Measurements from ENCODE around the gene ARHGEF12.

Gene ARHGEF12

GRCh38 chr11:120424185-120424969, 88.2 kb downstream of the ARHGEF12 start:
- no peak for DNase-seq (ENCODE audit: low spot score)

GRCh38 chr11:120424970-120425332, 88.7 kb downstream of the ARHGEF12 start:
- DNase-seq (ENCODE audit: low spot score): no peak

DNA sequence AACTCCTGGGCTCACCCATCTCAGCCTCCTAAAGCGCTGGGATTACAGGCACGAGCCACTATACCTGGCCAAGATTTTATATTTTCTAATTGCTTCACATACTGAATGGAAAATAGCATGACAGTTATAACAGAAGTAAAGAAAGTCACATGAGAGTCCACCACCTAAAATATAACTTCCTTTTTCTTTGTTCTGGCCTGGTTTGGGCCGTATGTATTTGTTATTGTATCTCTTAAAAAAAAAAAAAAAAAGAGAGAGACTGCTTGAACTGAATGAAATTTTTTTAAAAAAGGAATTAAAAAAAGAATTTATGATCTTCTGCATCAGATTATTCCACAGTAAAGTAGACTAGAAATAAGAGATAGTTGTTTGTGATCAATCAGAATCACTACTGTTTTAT, 89.3 kb downstream of the ARHGEF12 start:
- no peak for DNase-seq (ENCODE audit: low spot score)

DNA sequence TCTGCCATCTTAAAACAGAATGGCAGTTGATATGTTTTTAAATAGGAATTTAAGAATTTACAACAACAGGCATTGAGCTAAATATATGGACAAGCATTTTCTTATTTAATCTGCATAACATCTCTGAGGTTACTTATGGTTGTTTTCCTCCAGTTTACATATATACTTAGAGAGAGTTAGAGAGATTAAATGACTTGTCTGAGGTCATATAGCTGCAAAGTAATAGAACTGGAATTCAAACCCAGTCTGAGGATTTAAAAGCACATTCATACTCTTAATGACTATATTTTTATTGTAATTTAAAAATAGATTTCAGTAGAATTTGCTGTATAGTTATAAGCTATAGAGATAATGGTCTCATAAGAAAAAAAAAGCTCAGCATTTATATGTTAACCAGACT, 93.9 kb downstream of the ARHGEF12 start:
- no peak for DNase-seq (ENCODE audit: low spot score)

- DNase-seq (ENCODE audit: low spot score): no peak
Measured at GRCh38 chr11:120431633-120432032, 95.4 kb downstream of the ARHGEF12 start.

GRCh38 chr11:120432056-120433018, 96.1 kb downstream of the ARHGEF12 start:
- DNase-seq (ENCODE audit: low spot score): no peak

DNA sequence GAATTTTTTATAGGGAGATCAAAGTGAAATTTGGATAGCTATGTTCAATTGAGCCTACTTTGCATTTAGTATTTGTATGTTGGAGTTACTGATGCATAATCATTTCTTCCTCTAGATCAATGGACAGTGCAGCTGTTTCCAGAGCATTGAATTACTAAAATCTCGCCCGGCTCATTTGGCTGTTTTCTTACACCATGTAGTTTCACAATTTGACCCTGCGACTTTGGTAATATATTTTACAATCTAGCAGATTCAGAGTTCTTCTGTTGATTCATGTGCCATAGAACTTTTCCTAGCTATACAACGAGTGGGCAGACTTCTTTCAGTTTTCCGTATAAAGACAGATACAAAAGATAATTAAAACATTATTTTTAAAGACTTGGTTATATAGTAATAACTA, 105.4 kb downstream of the ARHGEF12 start:
- DNase-seq (ENCODE audit: low spot score): no peak

GRCh38 chr11:120442031-120442430, 105.8 kb downstream of the ARHGEF12 start:
- no peak for DNase-seq (ENCODE audit: low spot score)

DNA sequence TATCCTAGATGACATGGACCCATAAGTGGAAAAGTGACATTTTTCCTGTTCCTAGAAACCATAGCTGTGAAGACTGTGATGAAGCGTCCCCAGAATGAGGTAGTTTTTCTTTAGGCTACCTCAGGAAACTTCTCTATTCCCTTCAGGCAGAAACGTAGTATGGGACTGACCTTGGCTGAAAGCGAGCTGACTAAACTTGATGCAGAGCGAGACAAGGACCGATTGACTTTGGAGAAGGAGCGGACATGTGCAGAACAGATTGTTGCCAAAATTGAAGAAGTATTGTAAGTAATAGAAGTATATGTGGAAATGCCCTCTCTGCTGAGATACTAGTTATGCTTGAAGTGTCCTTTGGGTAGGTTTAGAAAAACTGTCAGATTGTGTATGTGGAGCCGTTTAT, 110.6 kb downstream of the ARHGEF12 start:
- DNase-seq (ENCODE audit: low spot score): no peak

GRCh38 chr11:120448240-120448639, 112.0 kb downstream of the ARHGEF12 start:
- DNase-seq (ENCODE audit: low spot score): no peak

DNA sequence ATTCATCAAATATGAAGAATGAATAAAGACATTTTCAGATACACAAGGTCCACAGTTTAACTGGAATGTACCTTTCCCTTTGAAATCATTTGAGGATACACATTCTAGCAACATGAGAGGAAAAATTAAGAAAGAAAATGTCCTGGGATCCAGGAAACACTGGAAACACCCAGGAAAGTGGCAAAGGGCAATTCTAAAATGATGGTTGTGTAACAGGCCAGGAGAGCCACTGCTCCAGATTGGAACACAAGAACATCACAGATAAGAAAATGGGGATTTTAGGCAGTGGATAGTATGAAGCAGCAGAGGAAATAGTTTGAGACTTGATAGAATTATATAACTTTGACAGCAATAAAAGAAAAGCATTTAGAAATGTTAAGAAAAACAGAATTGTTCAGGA, 119.3 kb downstream of the ARHGEF12 start:
- DNase-seq (ENCODE audit: low spot score): no peak

GRCh38 chr11:120457996-120458395, 121.8 kb downstream of the ARHGEF12 start:
- DNase-seq (ENCODE audit: low spot score): no peak

- DNase-seq (ENCODE audit: low spot score): no peak
Measured at GRCh38 chr11:120462825-120463224, 126.6 kb downstream of the ARHGEF12 start.

DNA sequence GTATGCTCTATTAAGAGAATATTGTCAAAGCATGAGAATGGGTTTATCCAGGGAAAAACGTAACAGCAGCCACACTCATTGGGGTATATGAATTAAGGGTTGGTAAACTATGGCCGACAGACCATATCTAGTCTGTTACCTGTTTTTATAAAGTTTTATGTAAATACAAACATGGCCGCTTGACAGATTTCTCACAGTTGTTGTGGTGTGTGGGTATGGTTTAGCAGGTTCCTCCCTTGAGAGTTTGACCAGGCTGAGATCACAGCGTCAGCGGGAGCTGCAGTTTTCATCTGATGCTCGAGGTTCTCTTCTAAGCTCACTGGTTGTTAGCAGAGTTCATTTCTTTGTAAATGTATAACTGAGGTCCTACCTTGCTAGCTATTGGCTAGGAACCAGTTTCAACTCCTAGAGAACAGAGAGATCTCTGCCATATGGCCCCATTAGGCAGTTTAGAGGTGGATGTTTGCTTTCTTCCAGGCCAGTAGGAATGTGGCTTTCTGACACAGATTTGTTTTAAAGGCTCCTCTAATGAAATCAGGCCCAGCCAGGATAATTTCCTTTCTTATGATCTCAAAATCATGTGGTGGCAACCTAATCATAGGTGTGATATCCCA, 129.8 kb downstream of the ARHGEF12 start:
- no peak for DNase-seq (ENCODE audit: low spot score)

- no peak for DNase-seq (ENCODE audit: low spot score)
Measured at GRCh38 chr11:120467627-120468026, 131.4 kb downstream of the ARHGEF12 start.

- no peak for DNase-seq (ENCODE audit: low spot score)
Measured at GRCh38 chr11:120471131-120471530, 134.9 kb downstream of the ARHGEF12 start.

DNA sequence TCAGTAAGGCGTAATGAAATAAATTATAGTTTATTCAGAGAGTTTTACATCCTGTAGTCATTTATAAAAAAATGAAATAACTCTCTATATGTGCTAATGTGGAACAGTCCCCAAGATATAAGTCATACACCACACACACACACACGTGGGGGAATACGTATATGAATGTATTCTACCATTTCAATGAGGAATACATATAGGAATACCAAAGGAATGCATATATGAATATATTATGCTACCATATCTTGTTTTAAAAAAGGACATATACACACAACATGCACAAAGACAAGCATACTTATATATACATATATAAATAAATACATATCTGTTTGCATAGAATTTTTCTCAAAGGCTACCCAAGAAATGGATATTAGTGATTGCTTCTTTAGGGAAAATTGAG, 135.8 kb downstream of the ARHGEF12 start:
- DNase-seq (ENCODE audit: low spot score): no peak

GRCh38 chr11:120473503-120473902, 137.3 kb downstream of the ARHGEF12 start:
- no peak for DNase-seq (ENCODE audit: low spot score)

DNA sequence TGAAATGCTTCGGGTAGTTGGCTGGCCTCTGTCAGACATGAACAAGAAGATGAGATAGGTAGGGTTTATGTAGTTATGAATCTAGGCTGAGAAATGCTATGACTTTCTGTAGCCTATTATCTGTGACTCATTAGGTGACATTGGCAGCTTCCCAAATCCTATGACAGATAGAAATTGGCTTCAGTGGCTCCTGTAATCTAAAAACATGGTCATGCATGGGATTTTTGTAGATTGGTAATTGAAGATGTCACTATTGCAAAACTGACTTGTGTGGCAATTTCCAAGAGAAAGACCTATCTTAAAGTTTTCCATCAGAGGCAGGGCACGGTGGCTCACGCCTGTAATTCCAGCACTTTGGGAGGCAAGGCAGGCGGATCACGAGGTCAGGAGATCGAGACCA, 145.9 kb downstream of the ARHGEF12 start:
- DNase-seq (ENCODE audit: low spot score): no peak

DNA sequence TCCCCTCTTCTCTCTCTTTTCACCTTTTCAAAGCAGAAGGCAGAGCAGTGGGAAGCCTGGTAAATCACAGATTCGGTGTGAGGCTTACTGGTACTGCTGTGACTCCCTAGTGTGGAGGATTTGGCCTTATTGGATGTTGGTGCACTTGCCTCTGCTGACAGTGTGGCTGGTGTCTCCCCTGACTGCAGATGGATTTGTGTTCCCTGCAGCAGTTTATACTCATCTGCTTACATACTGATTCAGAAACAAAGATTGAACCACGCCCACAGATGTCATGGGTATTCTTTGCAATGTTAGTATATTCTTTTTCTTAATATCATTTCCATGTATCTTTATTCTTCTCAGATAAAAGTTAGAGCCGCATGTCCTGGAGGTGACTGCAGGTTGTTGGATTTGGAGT, 148.5 kb downstream of the ARHGEF12 start:
- DNase-seq (ENCODE audit: low spot score): no peak

GRCh38 chr11:120486138-120486537, 149.9 kb downstream of the ARHGEF12 start:
- no peak for DNase-seq (ENCODE audit: low spot score)

- no peak for DNase-seq (ENCODE audit: low spot score)
Measured at GRCh38 chr11:120489799-120490198, 153.6 kb downstream of the ARHGEF12 start.
